22Rv1 (cell line): ENCODE data around the gene FCGR3B.
"Not testable (repeated sequence)": the region's sequence is repeated elsewhere in the genome, so short reads cannot be mapped to it uniquely, and the experiment has no call there.

Experiments used
- ZFX ChIP-seq: fragments of 450-650 bp; IDR thresholded peaks from 2 replicates; pipeline ENCODE4 v1.6.1; 2017; ENCODE audit warnings: antibody characterized with exemption, borderline replicate concordance
- TF ChIP-seq, protein P1 (sequence below): fragments of 450-650 bp; IDR thresholded peaks from 2 replicates; pipeline ENCODE4 v1.5.1; 2017; ENCODE audit warnings: mild to moderate bottlenecking

DNA sequence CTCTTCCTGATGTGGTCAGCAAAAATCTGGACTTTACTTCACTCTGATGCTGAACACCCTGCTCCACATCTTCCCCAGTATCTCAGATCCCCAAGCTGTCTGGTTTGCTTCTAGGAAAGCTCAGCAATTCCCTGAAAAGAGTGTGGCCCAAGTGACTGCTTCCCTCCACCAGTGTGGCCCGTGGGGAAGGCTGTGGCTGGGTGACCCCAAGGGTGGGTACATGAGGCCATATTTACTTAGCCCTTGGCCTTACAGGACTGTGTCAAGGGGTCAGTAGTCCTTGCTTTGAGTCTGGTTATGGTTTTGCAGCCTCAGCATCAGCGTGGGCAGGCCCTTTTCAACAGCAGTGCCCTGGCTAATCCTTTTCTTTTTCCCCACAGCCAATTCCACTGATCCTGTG lies 35.8 kb downstream of the FCGR3B start:
- TF ChIP-seq, protein P1, sequence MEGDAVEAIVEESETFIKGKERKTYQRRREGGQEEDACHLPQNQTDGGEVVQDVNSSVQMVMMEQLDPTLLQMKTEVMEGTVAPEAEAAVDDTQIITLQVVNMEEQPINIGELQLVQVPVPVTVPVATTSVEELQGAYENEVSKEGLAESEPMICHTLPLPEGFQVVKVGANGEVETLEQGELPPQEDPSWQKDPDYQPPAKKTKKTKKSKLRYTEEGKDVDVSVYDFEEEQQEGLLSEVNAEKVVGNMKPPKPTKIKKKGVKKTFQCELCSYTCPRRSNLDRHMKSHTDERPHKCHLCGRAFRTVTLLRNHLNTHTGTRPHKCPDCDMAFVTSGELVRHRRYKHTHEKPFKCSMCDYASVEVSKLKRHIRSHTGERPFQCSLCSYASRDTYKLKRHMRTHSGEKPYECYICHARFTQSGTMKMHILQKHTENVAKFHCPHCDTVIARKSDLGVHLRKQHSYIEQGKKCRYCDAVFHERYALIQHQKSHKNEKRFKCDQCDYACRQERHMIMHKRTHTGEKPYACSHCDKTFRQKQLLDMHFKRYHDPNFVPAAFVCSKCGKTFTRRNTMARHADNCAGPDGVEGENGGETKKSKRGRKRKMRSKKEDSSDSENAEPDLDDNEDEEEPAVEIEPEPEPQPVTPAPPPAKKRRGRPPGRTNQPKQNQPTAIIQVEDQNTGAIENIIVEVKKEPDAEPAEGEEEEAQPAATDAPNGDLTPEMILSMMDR: not testable (repeated sequence)
- not testable (repeated sequence) for TF ChIP-seq ZFX
